Left lung (tissue), 10 donors: ENCODE data around the gene ST14. TPM values are rescaled to one million over a fixed set of nuclear protein-coding genes. Genes with fewer than 3 reads are reported as not detected.

ENCODE experiments used
- ATAC-seq: fragments of 200-7000 bp; cut with Tn5 transposase; one replicate; pipeline ENCODE4 v1.9.1; 2020; ENCODE audit warnings: moderate library complexity
- DNase-seq, 4 donors: peaks; one replicate each; pipeline ENCODE4 v3.0.0-alpha.2; 2013 to 2020
- H3K27ac ChIP-seq, 2 donors: fragments of 200-600 bp; sonication (generic) in 1 of 2; one replicate each; pipeline versions ENCODE4 v1.5.0 to v1.8.0; 2020 to 2021
- H3K27me3 ChIP-seq, 2 donors: fragments of 200-600 bp; sonication (generic) in 1 of 2; one replicate each; pipeline versions ENCODE4 v1.5.0 to v1.8.0; 2020 to 2021
- H3K36me3 ChIP-seq, 2 donors: fragments of 200-600 bp; sonication (generic) in 1 of 2; one replicate each; pipeline versions ENCODE4 v1.5.0 to v1.8.0; 2020 to 2021
- H3K4me1 ChIP-seq, 2 donors: fragments of 200-600 bp; one replicate each; pipeline ENCODE4 v1.8.0; 2021
- H3K4me3 ChIP-seq, 2 donors: fragments of 200-600 bp; sonication (generic) in 1 of 2; one replicate each; pipeline versions ENCODE4 v1.5.0 to v1.8.0; 2020 to 2021; ENCODE audit warnings: mild to moderate bottlenecking in 1 of 2
- H3K9me3 ChIP-seq, 2 donors: fragments of 200-600 bp; sonication (generic) in 1 of 2; one replicate each; pipeline versions ENCODE4 v1.5.0 to v1.8.0; 2020 to 2021
- CTCF ChIP-seq, 2 donors: fragments of 200-600 bp; sonication (generic) in 1 of 2; IDR thresholded peaks; one replicate each; pipeline versions ENCODE4 v1.5.0 to v1.8.0; 2021; ENCODE audit warnings: antibody characterized with exemption in 2 of 2
- intact Hi-C, 2 donors: fragments of 100-400 bp; cut with DNase I; formaldehyde crosslinking; loops; one replicate each; pipeline versions ENCODE4 v1.11.2 to v1.14.2; 2022
- polyA plus RNA-seq, 6 donors: library from polyadenylated mRNA; unstranded; fragments of 120-200 nt; gene quantifications; one replicate each; pipeline ENCODE4 v1.2.1, GENCODE V29; 2013; ENCODE audit not compliant: insufficient read length in 6 of 6
- total RNA-seq, 2 donors: library from RNA; stranded (reverse); fragmentation: NEBNext Ultra II Directional; extraction: Animal tissue kit (Norgen Biotek cat#: 25700); gene quantifications; one replicate each; pipeline ENCODE4 v1.2.1, GENCODE V29; 2021
- donor health status: DM: no; HTN: yes; CAD: no.
- donor health status: DM: no; HTN: no; CAD: no.

ST14 gene
- total and polyA plus RNA-seq, 8 donors: 30.6 to 107 (median 37.8) TPM

GRCh38 chr11:130145975-130146776 lies 13.4 kb upstream of the ST14 start:
- Histone ChIP-seq H3K4me3 (no peak overlapping the region), H3K27me3 (no peaks in the 10 kb centered on the region), H3K27ac (peak overlapping the region; percentile 62 to 88), H3K4me1 (peaks cover 14 to 63% of the 10 kb centered on the region in 2 donors), H3K9me3 (no peaks in the 10 kb centered on the region), H3K36me3 (peaks cover 0 to 43% of the 10 kb centered on the region in 2 donors)
- intact Hi-C loops: no loop called here
- DNase-seq (peak in 2 of 4 donors; percentile 86 to 91), ATAC-seq (peak; percentile 94)
- no peak for TF ChIP-seq CTCF (IDR thresholded peaks at IDR 0.05)

- Histone ChIP-seq H3K27me3 (no peaks in the 10 kb centered on the region), H3K36me3 (peaks cover 0 to 36% of the 10 kb centered on the region in 2 donors), H3K27ac (peak overlapping the region; percentile 62 to 88), H3K4me3 (no peak overlapping the region), H3K4me1 (peaks cover 14 to 63% of the 10 kb centered on the region in 2 donors), H3K9me3 (no peaks in the 10 kb centered on the region)
- intact Hi-C loops: no loop called here
- ATAC-seq (peak; percentile 57), DNase-seq (peak in 2 of 4 donors; percentile 27 to 63)
- no peak for TF ChIP-seq CTCF (IDR thresholded peaks at IDR 0.05)
These were observed 12.8 kb upstream of the ST14 start for GRCh38 chr11:130146796-130147195.

GRCh38 chr11:130148796-130149326 lies 10.7 kb upstream of the ST14 start:
- intact Hi-C loops: no loop called here
- no peak overlapping the region for H3K27ac ChIP-seq
- no peaks in the 10 kb centered on the region for H3K27me3 ChIP-seq
- H3K4me1 ChIP-seq: peaks cover 14 to 48% of the 10 kb centered on the region in 2 donors
- no peak overlapping the region for H3K4me3 ChIP-seq
- DNase-seq: no peak
- H3K9me3 ChIP-seq: no peaks in the 10 kb centered on the region
- no peak for ATAC-seq
- no peak for TF ChIP-seq CTCF (IDR thresholded peaks at IDR 0.05)
- peaks cover 0 to 16% of the 10 kb centered on the region in 2 donors for H3K36me3 ChIP-seq

GRCh38 chr11:130150790-130151189 lies 8.8 kb upstream of the ST14 start:
- H3K27me3 ChIP-seq: no peaks in the 10 kb centered on the region
- DNase-seq (no peak), ATAC-seq (no peak)
- TF ChIP-seq CTCF (IDR thresholded peaks at IDR 0.05): no peak
- intact Hi-C loops: no loop called here
- no peaks in the 10 kb centered on the region for H3K9me3 ChIP-seq
- H3K36me3 ChIP-seq: no peaks in the 10 kb centered on the region
- peaks cover 11 to 43% of the 10 kb centered on the region in 2 donors for H3K4me1 ChIP-seq
- no peak overlapping the region for H3K4me3 ChIP-seq
- no peak overlapping the region for H3K27ac ChIP-seq

- intact Hi-C loops: no loop called here
- Histone ChIP-seq H3K4me3 (no peak overlapping the region), H3K4me1 (peaks cover 7 to 40% of the 10 kb centered on the region in 2 donors)
These were observed 8.4 kb upstream of the ST14 start for GRCh38 chr11:130151196-130151595.

More at GRCh38 chr11:130151196-130151595, 8.4 kb upstream of the ST14 start:
- TF ChIP-seq CTCF (IDR thresholded peaks at IDR 0.05): no peak
- no peak for ATAC-seq
- H3K27ac ChIP-seq: no peak overlapping the region
- no peak for DNase-seq
- H3K27me3 ChIP-seq: no peaks in the 10 kb centered on the region
- no peaks in the 10 kb centered on the region for H3K9me3 ChIP-seq
- H3K36me3 ChIP-seq: no peaks in the 10 kb centered on the region
